HL-60 (cell line): ENCODE data around the gene IFI27L1.

Experiments
- POLR2AphosphoS5 ChIP-seq: IDR thresholded peaks from 2 replicates; pipeline ENCODE4 v1.6.1; 2012; ENCODE audit warnings: low read depth
- TF ChIP-seq, protein P1 (sequence below): IDR thresholded peaks from one replicate; pipeline ENCODE4 v1.5.1; 2011; ENCODE audit warnings: low read length, control low read depth, inconsistent platforms; ENCODE audit not compliant: insufficient read depth
- TF ChIP-seq, protein P2 (sequence below): IDR thresholded peaks from 2 replicates; pipeline ENCODE4 v1.6.1; 2012; ENCODE audit warnings: low read depth; ENCODE audit not compliant: insufficient replicate concordance

DNA sequence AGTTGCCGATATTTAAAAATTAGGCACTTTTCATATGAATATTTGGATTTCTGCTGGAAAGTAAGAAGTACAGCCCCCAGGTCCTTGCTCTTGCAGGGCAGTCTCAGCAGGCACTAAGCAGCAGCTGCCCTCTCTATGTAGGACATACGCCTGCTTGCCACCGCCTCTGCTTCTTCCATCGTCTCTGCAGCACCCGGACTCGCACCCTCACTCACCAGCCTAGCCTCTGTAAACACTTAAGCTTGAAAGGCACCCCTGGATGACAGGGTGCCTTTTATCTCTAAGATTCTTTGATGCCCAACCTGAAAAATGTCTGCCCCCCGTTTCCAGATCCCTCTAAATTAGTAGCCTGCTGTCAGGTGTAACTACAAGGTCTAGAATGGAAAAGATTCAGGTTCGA is 36.0 kb upstream of the IFI27L1 start:
- TF ChIP-seq POLR2AphosphoS5, result no peak
- TF ChIP-seq, protein P1, sequence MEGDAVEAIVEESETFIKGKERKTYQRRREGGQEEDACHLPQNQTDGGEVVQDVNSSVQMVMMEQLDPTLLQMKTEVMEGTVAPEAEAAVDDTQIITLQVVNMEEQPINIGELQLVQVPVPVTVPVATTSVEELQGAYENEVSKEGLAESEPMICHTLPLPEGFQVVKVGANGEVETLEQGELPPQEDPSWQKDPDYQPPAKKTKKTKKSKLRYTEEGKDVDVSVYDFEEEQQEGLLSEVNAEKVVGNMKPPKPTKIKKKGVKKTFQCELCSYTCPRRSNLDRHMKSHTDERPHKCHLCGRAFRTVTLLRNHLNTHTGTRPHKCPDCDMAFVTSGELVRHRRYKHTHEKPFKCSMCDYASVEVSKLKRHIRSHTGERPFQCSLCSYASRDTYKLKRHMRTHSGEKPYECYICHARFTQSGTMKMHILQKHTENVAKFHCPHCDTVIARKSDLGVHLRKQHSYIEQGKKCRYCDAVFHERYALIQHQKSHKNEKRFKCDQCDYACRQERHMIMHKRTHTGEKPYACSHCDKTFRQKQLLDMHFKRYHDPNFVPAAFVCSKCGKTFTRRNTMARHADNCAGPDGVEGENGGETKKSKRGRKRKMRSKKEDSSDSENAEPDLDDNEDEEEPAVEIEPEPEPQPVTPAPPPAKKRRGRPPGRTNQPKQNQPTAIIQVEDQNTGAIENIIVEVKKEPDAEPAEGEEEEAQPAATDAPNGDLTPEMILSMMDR, result no peak
- TF ChIP-seq, protein P2, sequence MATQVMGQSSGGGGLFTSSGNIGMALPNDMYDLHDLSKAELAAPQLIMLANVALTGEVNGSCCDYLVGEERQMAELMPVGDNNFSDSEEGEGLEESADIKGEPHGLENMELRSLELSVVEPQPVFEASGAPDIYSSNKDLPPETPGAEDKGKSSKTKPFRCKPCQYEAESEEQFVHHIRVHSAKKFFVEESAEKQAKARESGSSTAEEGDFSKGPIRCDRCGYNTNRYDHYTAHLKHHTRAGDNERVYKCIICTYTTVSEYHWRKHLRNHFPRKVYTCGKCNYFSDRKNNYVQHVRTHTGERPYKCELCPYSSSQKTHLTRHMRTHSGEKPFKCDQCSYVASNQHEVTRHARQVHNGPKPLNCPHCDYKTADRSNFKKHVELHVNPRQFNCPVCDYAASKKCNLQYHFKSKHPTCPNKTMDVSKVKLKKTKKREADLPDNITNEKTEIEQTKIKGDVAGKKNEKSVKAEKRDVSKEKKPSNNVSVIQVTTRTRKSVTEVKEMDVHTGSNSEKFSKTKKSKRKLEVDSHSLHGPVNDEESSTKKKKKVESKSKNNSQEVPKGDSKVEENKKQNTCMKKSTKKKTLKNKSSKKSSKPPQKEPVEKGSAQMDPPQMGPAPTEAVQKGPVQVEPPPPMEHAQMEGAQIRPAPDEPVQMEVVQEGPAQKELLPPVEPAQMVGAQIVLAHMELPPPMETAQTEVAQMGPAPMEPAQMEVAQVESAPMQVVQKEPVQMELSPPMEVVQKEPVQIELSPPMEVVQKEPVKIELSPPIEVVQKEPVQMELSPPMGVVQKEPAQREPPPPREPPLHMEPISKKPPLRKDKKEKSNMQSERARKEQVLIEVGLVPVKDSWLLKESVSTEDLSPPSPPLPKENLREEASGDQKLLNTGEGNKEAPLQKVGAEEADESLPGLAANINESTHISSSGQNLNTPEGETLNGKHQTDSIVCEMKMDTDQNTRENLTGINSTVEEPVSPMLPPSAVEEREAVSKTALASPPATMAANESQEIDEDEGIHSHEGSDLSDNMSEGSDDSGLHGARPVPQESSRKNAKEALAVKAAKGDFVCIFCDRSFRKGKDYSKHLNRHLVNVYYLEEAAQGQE, result no peak
